DOHH2 (cell line): ENCODE measurements around the gene TTC39B.
"Not testable (repeated sequence)": the region's sequence is repeated elsewhere in the genome, so short reads cannot be mapped to it uniquely, and the experiment has no call there.

Experiments
- H3F3A ChIP-seq: fragments of 200-600 bp; sonication (generic), shearing (Covaris generic); 2 replicates; pipeline ENCODE4 v1.6.0; 2016; ENCODE audit warnings: antibody characterized with exemption, mild to moderate bottlenecking; ENCODE audit not compliant: control insufficient read depth, insufficient read depth
- H3K27ac ChIP-seq: fragments of 200-600 bp; sonication (generic); 2 replicates; pipeline ENCODE4 v1.5.1; 2014; ENCODE audit warnings: low read depth, mild to moderate bottlenecking, low read length, moderate library complexity
- H3K27me3 ChIP-seq: fragments of 200-600 bp; sonication (generic); 2 replicates; pipeline ENCODE4 v1.6.1; 2014; ENCODE audit warnings: mild to moderate bottlenecking, low read length, mixed read lengths; ENCODE audit not compliant: control insufficient read depth
- H3K36me3 ChIP-seq: fragments of 200-600 bp; sonication (generic); 2 replicates; pipeline ENCODE4 v1.6.1; 2014; ENCODE audit warnings: mild to moderate bottlenecking, low read length, moderate library complexity, mixed read lengths; ENCODE audit not compliant: control insufficient read depth
- H3K4me1 ChIP-seq: fragments of 200-600 bp; sonication (generic); 2 replicates; pipeline ENCODE4 v1.6.1; 2014; ENCODE audit warnings: mild to moderate bottlenecking, low read length, mixed read lengths; ENCODE audit not compliant: control insufficient read depth
- H3K4me2 ChIP-seq: fragments of 200-600 bp; sonication (generic); 2 replicates; pipeline ENCODE4 v1.6.0; 2014; ENCODE audit warnings: mild to moderate bottlenecking, low read length, moderate library complexity
- H3K4me3 ChIP-seq: fragments of 200-600 bp; sonication (generic); 2 replicates; pipeline ENCODE4 v1.5.1; 2014; ENCODE audit warnings: mild to moderate bottlenecking, low read length, mixed read lengths
- H3K79me2 ChIP-seq: fragments of 200-600 bp; sonication (generic); 2 replicates; pipeline ENCODE4 v1.6.1; 2014; ENCODE audit warnings: mild to moderate bottlenecking, low read length, mixed read lengths; ENCODE audit not compliant: control insufficient read depth
- H3K9me2 ChIP-seq: fragments of 200-600 bp; sonication (generic); replicated peaks from 2 replicates; pipeline ENCODE4 v1.6.1; 2014; ENCODE audit warnings: mild to moderate bottlenecking, low read length, mixed read lengths; ENCODE audit not compliant: control insufficient read depth
- H3K9me3 ChIP-seq: fragments of 200-600 bp; sonication (generic); 2 replicates; pipeline ENCODE4 v1.6.1; 2014; ENCODE audit warnings: antibody characterized with exemption, low read length, mixed read lengths; ENCODE audit not compliant: control insufficient read depth, insufficient read depth
- H4K20me1 ChIP-seq: fragments of 200-600 bp; sonication (generic); 2 replicates; pipeline ENCODE4 v1.6.0; 2014; ENCODE audit warnings: low read depth, mild to moderate bottlenecking, antibody characterized with exemption, low read length, moderate library complexity; ENCODE audit not compliant: control insufficient read depth, insufficient read depth
- CTCF ChIP-seq: fragments of 200-600 bp; sonication (generic); IDR thresholded peaks from one replicate; pipeline ENCODE4 v1.5.1; 2014; ENCODE audit warnings: antibody characterized with exemption, mild to moderate bottlenecking, low read depth, low read length; ENCODE audit not compliant: poor library complexity, severe bottlenecking
- EZH2phosphoT487 ChIP-seq: fragments of 200-600 bp; sonication (generic); IDR thresholded peaks from 2 replicates; pipeline ENCODE4 v1.6.1; 2017; ENCODE audit warnings: borderline replicate concordance, mild to moderate bottlenecking, antibody characterized with exemption, low read length, moderate library complexity, mixed read lengths

TTC39B gene

GRCh38 chr9:15239816-15240215, 67.2 kb downstream of the TTC39B start:
- H4K20me1 ChIP-seq = no peaks in the 10 kb centered on the region
- H3K9me3 ChIP-seq = no peaks in the 10 kb centered on the region
- no peak for TF ChIP-seq EZH2phosphoT487
- TF ChIP-seq CTCF = no peak
- no peaks in the 10 kb centered on the region for H3K9me2 ChIP-seq
- H3K36me3 ChIP-seq = no peaks in the 10 kb centered on the region
- H3K27me3 ChIP-seq = peaks cover 3% of the 10 kb centered on the region; the same call in 1 of the 2 replicates
- H3K4me1 ChIP-seq = peaks cover 7% of the 10 kb centered on the region
- no peak overlapping the region for H3K27ac ChIP-seq
- no peak overlapping the region for H3K4me2 ChIP-seq
- no peaks in the 10 kb centered on the region for H3F3A ChIP-seq
- no peak overlapping the region for H3K4me3 ChIP-seq
- no peaks in the 10 kb centered on the region for H3K79me2 ChIP-seq

GRCh38 chr9:15238646-15239045, 68.4 kb downstream of the TTC39B start:
- H3K9me3 ChIP-seq = no peaks in the 10 kb centered on the region
- H3K4me1 ChIP-seq = peaks cover 7% of the 10 kb centered on the region
- H3K4me2 ChIP-seq = no peak overlapping the region
- H3K27me3 ChIP-seq = no peaks in the 10 kb centered on the region
- no peaks in the 10 kb centered on the region for H3K79me2 ChIP-seq
- no peaks in the 10 kb centered on the region for H3K36me3 ChIP-seq
- no peaks in the 10 kb centered on the region for H3K9me2 ChIP-seq
- no peak overlapping the region for H3K27ac ChIP-seq
- no peak overlapping the region for H3K4me3 ChIP-seq
- TF ChIP-seq CTCF (no peak), EZH2phosphoT487 (no peak)
- no peaks in the 10 kb centered on the region for H3F3A ChIP-seq
- no peaks in the 10 kb centered on the region for H4K20me1 ChIP-seq

GRCh38 chr9:15235658-15236057, 71.4 kb downstream of the TTC39B start:
- no peaks in the 10 kb centered on the region for H3K27me3 ChIP-seq
- H3K4me1 ChIP-seq = peaks cover 3% of the 10 kb centered on the region
- no peaks in the 10 kb centered on the region for H3K9me2 ChIP-seq
- H3K27ac ChIP-seq = no peak overlapping the region
- no peaks in the 10 kb centered on the region for H3K36me3 ChIP-seq
- H3K4me2 ChIP-seq = no peak overlapping the region
- H3K9me3 ChIP-seq = no peaks in the 10 kb centered on the region
- TF ChIP-seq EZH2phosphoT487 (no peak), CTCF (no peak)
- H4K20me1 ChIP-seq = no peaks in the 10 kb centered on the region
- no peak overlapping the region for H3K4me3 ChIP-seq
- no peaks in the 10 kb centered on the region for H3F3A ChIP-seq
- H3K79me2 ChIP-seq = no peaks in the 10 kb centered on the region

- H3K27ac ChIP-seq, H4K20me1 ChIP-seq, H3K27me3 ChIP-seq, H3K36me3 ChIP-seq, H3K4me1 ChIP-seq, H3F3A ChIP-seq, H3K4me3 ChIP-seq, H3K4me2 ChIP-seq, H3K9me2 ChIP-seq, H3K9me3 ChIP-seq, H3K79me2 ChIP-seq: not testable (repeated sequence)
Observed at GRCh38 chr9:15233941-15234490, 73.0 kb downstream of the TTC39B start.

- not testable (repeated sequence) for H3K27ac ChIP-seq, H3K79me2 ChIP-seq, H3K9me3 ChIP-seq, H3K4me1 ChIP-seq, H3K27me3 ChIP-seq, H3F3A ChIP-seq, H3K36me3 ChIP-seq, H4K20me1 ChIP-seq, H3K9me2 ChIP-seq, H3K4me2 ChIP-seq, H3K4me3 ChIP-seq
Observed at GRCh38 chr9:15232706-15233280, 74.2 kb downstream of the TTC39B start.
